Measurements from ENCODE around the gene MYO15A.

The MYO15A gene

DNA sequence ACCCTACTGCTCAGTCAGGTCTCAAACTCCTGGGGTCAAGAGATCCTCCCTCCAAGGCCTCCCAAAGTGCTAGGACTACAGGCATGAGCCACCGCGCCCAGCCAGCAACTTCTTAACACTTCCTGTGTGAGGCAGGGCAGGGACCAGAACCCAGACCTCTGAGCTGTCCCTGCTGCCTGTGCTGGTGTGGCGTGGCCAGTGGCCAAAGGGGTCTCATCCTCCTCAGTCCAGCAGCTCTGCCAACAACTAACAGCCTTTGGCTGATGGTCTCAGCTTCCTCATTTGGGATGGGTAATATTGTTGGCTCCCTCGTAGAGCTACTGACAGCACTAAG, 115.5 kb downstream of the MYO15A start:
- H3K9ac ChIP-seq (ENCODE audit: low read depth, low read length) = no peak overlapping the region

GRCh38 chr17:18224387-18225120, 116.0 kb downstream of the MYO15A start:
- DNase-seq (no peak), ATAC-seq (ENCODE audit: insufficient read depth, low read depth) (no peak)
- H4K20me1 ChIP-seq (ENCODE audit: insufficient read depth, low read length) = peaks cover 28% of the 10 kb centered on the region
- H3K4me2 ChIP-seq (ENCODE audit: insufficient read depth, low read length) = peak overlapping the region; percentile 76
- peaks cover 34% of the 10 kb centered on the region for H3K4me1 ChIP-seq (ENCODE audit: insufficient read depth, low read length)
- H3K9ac ChIP-seq (ENCODE audit: low read depth, low read length) = peak overlapping the region; percentile 50
- H3K27me3 ChIP-seq (ENCODE audit: insufficient read depth, low read length, poor library complexity) = no peaks in the 10 kb centered on the region
- no peaks in the 10 kb centered on the region for H3K9me3 ChIP-seq (ENCODE audit: insufficient read depth, low read length, severe bottlenecking)
- peak overlapping the region; percentile 76 for H2AFZ ChIP-seq (ENCODE audit: low read depth, low read length)
- H3K79me2 ChIP-seq (ENCODE audit: insufficient read depth, low read length) = peaks cover 38% of the 10 kb centered on the region
- peak overlapping the region; percentile 62 for H3K27ac ChIP-seq (ENCODE audit: low read length)
- peak overlapping the region in 1 of 2 experiments; percentile 56; a peak in 2 of 4 replicates for H3K4me3 ChIP-seq (ENCODE audit: low read depth in 1 of 2, low read length in 2 of 2)
- H3K36me3 ChIP-seq (ENCODE audit: insufficient read depth, low read length) = no peaks in the 10 kb centered on the region
- no peak for TF ChIP-seq EZH2 (IDR thresholded peaks at IDR 0.05; ENCODE audit: borderline replicate concordance, low read depth, low read length, severe bottlenecking)
- TF ChIP-seq CTCF (IDR thresholded peaks at IDR 0.05; ENCODE audit: borderline replicate concordance, extremely low read depth, low read length, poor library complexity, severe bottlenecking) = no peak

More for the DNA sequence above, 115.5 kb downstream of the MYO15A start:
- no peak overlapping the region for H3K4me3 ChIP-seq (ENCODE audit: low read depth in 1 of 2, low read length in 2 of 2)
- no peaks in the 10 kb centered on the region for H3K27me3 ChIP-seq (ENCODE audit: insufficient read depth, low read length, poor library complexity)
- H3K9me3 ChIP-seq (ENCODE audit: insufficient read depth, low read length, severe bottlenecking) = no peaks in the 10 kb centered on the region
- H3K79me2 ChIP-seq (ENCODE audit: insufficient read depth, low read length) = peaks cover 33% of the 10 kb centered on the region
- DNase-seq (no peak), ATAC-seq (ENCODE audit: insufficient read depth, low read depth) (no peak)
- H3K27ac ChIP-seq (ENCODE audit: low read length) = no peak overlapping the region
- H2AFZ ChIP-seq (ENCODE audit: low read depth, low read length) = peak overlapping the region; percentile 76
- H3K4me2 ChIP-seq (ENCODE audit: insufficient read depth, low read length) = no peak overlapping the region
- H3K36me3 ChIP-seq (ENCODE audit: insufficient read depth, low read length) = no peaks in the 10 kb centered on the region
- TF ChIP-seq EZH2 (IDR thresholded peaks at IDR 0.05; ENCODE audit: borderline replicate concordance, low read depth, low read length, severe bottlenecking) = no peak
- no peak for TF ChIP-seq CTCF (IDR thresholded peaks at IDR 0.05; ENCODE audit: borderline replicate concordance, extremely low read depth, low read length, poor library complexity, severe bottlenecking)
- peaks cover 34% of the 10 kb centered on the region for H3K4me1 ChIP-seq (ENCODE audit: insufficient read depth, low read length)
- peaks cover 23% of the 10 kb centered on the region for H4K20me1 ChIP-seq (ENCODE audit: insufficient read depth, low read length)

- peaks cover 34% of the 10 kb centered on the region for H3K4me1 ChIP-seq (ENCODE audit: insufficient read depth, low read length)
- H3K79me2 ChIP-seq (ENCODE audit: insufficient read depth, low read length) = peaks cover 44% of the 10 kb centered on the region
- peak within 1 kb of the TSS; percentile 62 for H3K27ac ChIP-seq (ENCODE audit: low read length)
- peak within 1 kb of the TSS; percentile 61 for H3K9ac ChIP-seq (ENCODE audit: low read depth, low read length)
- peaks cover 32% of the 10 kb centered on the region for H4K20me1 ChIP-seq (ENCODE audit: insufficient read depth, low read length)
- ATAC-seq (ENCODE audit: insufficient read depth, low read depth) (peak; percentile 97), DNase-seq (peak; percentile 95)
- TF ChIP-seq CTCF (IDR thresholded peaks at IDR 0.05; ENCODE audit: borderline replicate concordance, extremely low read depth, low read length, poor library complexity, severe bottlenecking) (no peak), EZH2 (IDR thresholded peaks at IDR 0.05; ENCODE audit: borderline replicate concordance, low read depth, low read length, severe bottlenecking) (no peak)
- H3K4me3 ChIP-seq (ENCODE audit: low read depth in 1 of 2, low read length in 2 of 2) = peak within 1 kb of the TSS; percentile 48 to 83
- peak within 1 kb of the TSS; percentile 92 for H2AFZ ChIP-seq (ENCODE audit: low read depth, low read length)
- no peaks in the 10 kb centered on the region for H3K9me3 ChIP-seq (ENCODE audit: insufficient read depth, low read length, severe bottlenecking)
- H3K4me2 ChIP-seq (ENCODE audit: insufficient read depth, low read length) = peak within 1 kb of the TSS; percentile 90
- no peaks in the 10 kb centered on the region for H3K36me3 ChIP-seq (ENCODE audit: insufficient read depth, low read length)
- no peaks in the 10 kb centered on the region for H3K27me3 ChIP-seq (ENCODE audit: insufficient read depth, low read length, poor library complexity)
Observed at GRCh38 chr17:18225121-18225641, 116.6 kb downstream of the MYO15A start, which contains the start of gene LLGL1. Gene LLGL1, plus strand, starts transcription at chr17:18225635. Its CDS starts 48 bp downstream, at chr17:18225683.
